IMR-90 (cell line): ENCODE results near the gene TMEM200A.

Experiments used
- SMC3 ChIP-seq: fragments of 150-350 bp; IDR thresholded peaks from 2 replicates; pipeline ENCODE4 v1.6.1; 2016; ENCODE audit warnings: low read depth, mild to moderate bottlenecking, antibody characterized with exemption, low read length, moderate library complexity
- TF ChIP-seq, protein P1 (sequence below): conservative IDR thresholded peaks from 2 replicates; pipeline ENCODE4 v1.5.1; 2012; ENCODE audit warnings: mild to moderate bottlenecking, low read depth, low read length, improper control_type of control experiment

DNA sequence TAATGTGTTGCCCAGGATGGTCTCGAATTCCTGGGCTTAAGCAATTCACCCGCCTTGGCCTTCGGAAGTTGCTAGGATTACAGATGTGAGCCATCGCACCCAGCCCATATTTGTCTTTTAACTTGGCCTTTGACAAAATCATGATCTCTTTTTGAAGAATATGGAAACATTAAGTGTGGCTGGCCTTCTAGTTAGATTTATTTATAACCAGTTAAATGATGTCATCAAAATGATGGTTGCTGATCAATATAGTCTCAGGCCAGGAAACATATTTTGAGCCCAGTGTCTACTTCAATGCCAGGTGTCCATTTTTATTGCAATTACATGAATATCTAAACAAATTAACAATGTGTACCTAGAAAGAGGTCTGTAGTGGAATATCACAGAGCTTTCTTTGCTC lies 69.4 kb downstream of the TMEM200A start:
- TF ChIP-seq, protein P1, sequence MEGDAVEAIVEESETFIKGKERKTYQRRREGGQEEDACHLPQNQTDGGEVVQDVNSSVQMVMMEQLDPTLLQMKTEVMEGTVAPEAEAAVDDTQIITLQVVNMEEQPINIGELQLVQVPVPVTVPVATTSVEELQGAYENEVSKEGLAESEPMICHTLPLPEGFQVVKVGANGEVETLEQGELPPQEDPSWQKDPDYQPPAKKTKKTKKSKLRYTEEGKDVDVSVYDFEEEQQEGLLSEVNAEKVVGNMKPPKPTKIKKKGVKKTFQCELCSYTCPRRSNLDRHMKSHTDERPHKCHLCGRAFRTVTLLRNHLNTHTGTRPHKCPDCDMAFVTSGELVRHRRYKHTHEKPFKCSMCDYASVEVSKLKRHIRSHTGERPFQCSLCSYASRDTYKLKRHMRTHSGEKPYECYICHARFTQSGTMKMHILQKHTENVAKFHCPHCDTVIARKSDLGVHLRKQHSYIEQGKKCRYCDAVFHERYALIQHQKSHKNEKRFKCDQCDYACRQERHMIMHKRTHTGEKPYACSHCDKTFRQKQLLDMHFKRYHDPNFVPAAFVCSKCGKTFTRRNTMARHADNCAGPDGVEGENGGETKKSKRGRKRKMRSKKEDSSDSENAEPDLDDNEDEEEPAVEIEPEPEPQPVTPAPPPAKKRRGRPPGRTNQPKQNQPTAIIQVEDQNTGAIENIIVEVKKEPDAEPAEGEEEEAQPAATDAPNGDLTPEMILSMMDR = no peak
- no peak for TF ChIP-seq SMC3
